Left cardiac atrium (tissue), 4 donors: ENCODE results near the gene WDR47. TPM values are rescaled to one million over a fixed set of nuclear protein-coding genes. Genes with fewer than 3 reads are reported as not detected.
"Not testable (repeated sequence)": the region's sequence is repeated elsewhere in the genome, so short reads cannot be mapped to it uniquely, and the experiment has no call there.

Source experiments
- ATAC-seq, 2 donors: fragments of 200-7000 bp; cut with Tn5 transposase; one replicate each; pipeline ENCODE4 v1.9.1; 2020; ENCODE audit warnings: mild to moderate bottlenecking in 2 of 2, moderate library complexity in 2 of 2
- DNase-seq: peaks from one replicate; pipeline ENCODE4 v3.0.0-alpha.2; 2020
- intact Hi-C, 2 donors: fragments of 100-400 bp; cut with DNase I; formaldehyde crosslinking; loops; one replicate each; pipeline versions ENCODE4 v1.14.1 to v1.15.1; 2022 to 2023
- total RNA-seq, 2 donors: library from RNA; stranded (reverse); fragmentation: NEBNext Ultra II Directional; extraction: Animal tissue kit (Norgen Biotek cat#: 25700); gene quantifications; one replicate each; pipeline ENCODE4 v1.2.1, GENCODE V29; 2021
- donor health status: DM: no; HTN: yes; CAD: no.
- donor health status: DM: no; HTN: yes; CAD: no; lungs with severe emphysema.
- donor health status: DM: yes; HTN: yes; CAD: no.
- donor health status: Dilated cardiomyopathy.

WDR47 gene
- total RNA-seq, 2 donors from 2014 or later: 12.2 to 14.8 TPM

- no peak for DNase-seq
- ATAC-seq: no peak
- intact Hi-C loops: no loop called here
Measured at GRCh38 chr1:108983114-108983513, 58.8 kb downstream of the WDR47 start.

GRCh38 chr1:108976658-108977057 lies 65.2 kb downstream of the WDR47 start:
- DNase-seq: no peak
- intact Hi-C loops: no loop called here
- ATAC-seq: no peak

- no peak for ATAC-seq
- DNase-seq: no peak
- intact Hi-C loops: no loop called here
Measured at GRCh38 chr1:108972951-108973350, 69.0 kb downstream of the WDR47 start.

GRCh38 chr1:108969346-108969745 lies 72.6 kb downstream of the WDR47 start:
- DNase-seq (no peak), ATAC-seq (no peak)
- intact Hi-C loops: loop anchor here in 1 of 2 donors (10.0 kb wide), 1 partner anchor 145 kb away; the partner anchor contains the start of gene ELAPOR1

GRCh38 chr1:108963052-108963686 lies 78.7 kb downstream of the WDR47 start, which contains the start of gene CLCC1:
CLCC1 (minus strand) TSS chr1:108963484; CDS start chr1:108950437, 13,047 bp downstream.
- intact Hi-C loops: loop anchor here in 1 of 2 donors (10.0 kb wide), 1 partner anchor 152 kb away; the partner anchor contains the start of gene ELAPOR1
- DNase-seq: peak; percentile 94
- peak; percentile 98 to 99 for ATAC-seq

- DNase-seq: peak; percentile 26
- intact Hi-C loops: loop anchor here in 1 of 2 donors (10.0 kb wide), 1 partner anchor 152 kb away; the partner anchor contains the start of gene ELAPOR1
- peak in 1 of 2 donors; percentile 34 for ATAC-seq
Measured at GRCh38 chr1:108962681-108963051, 79.2 kb downstream of the WDR47 start.

GRCh38 chr1:108961752-108962486 lies 80.0 kb downstream of the WDR47 start:
- intact Hi-C loops: loop anchor here in 1 of 2 donors (10.0 kb wide), 1 partner anchor 153 kb away; the partner anchor contains the start of gene ELAPOR1
- ATAC-seq (no peak), DNase-seq (no peak)

GRCh38 chr1:108961198-108961597 lies 80.7 kb downstream of the WDR47 start:
- DNase-seq (no peak), ATAC-seq (no peak)
- intact Hi-C loops: loop anchor here in 1 of 2 donors (10.0 kb wide), 1 partner anchor 154 kb away; the partner anchor contains the start of gene ELAPOR1

- DNase-seq (no peak), ATAC-seq (no peak)
- intact Hi-C loops: loop anchor here in 1 of 2 donors (10.0 kb wide), 1 partner anchor 154 kb away; the partner anchor contains the start of gene ELAPOR1
Measured at GRCh38 chr1:108960719-108961118, 81.2 kb downstream of the WDR47 start.

GRCh38 chr1:108957888-108958287 lies 84.0 kb downstream of the WDR47 start:
- ATAC-seq (no peak), DNase-seq (no peak)
- intact Hi-C loops: no loop called here

GRCh38 chr1:108955881-108956280 lies 86.0 kb downstream of the WDR47 start:
- DNase-seq: no peak
- intact Hi-C loops: no loop called here
- no peak for ATAC-seq

GRCh38 chr1:108955111-108955510 lies 86.8 kb downstream of the WDR47 start:
- intact Hi-C loops: no loop called here
- DNase-seq: no peak
- ATAC-seq: peak in 1 of 2 donors; percentile 5

GRCh38 chr1:108953452-108953851 lies 88.5 kb downstream of the WDR47 start:
- DNase-seq (no peak), ATAC-seq (no peak)
- intact Hi-C loops: no loop called here

- intact Hi-C loops: no loop called here
- no peak for ATAC-seq
Measured at GRCh38 chr1:108951242-108951641, 90.7 kb downstream of the WDR47 start.

GRCh38 chr1:108949044-108949443 lies 92.9 kb downstream of the WDR47 start:
- DNase-seq: no peak
- no peak for ATAC-seq
- intact Hi-C loops: no loop called here

More at GRCh38 chr1:108951242-108951641, 90.7 kb downstream of the WDR47 start:
- DNase-seq: no peak

GRCh38 chr1:108947871-108948525 lies 93.9 kb downstream of the WDR47 start:
- no peak for DNase-seq
- intact Hi-C loops: no loop called here
- peak; percentile 34 to 73 for ATAC-seq

- intact Hi-C loops: no loop called here
- DNase-seq (no peak), ATAC-seq (no peak)
Measured at GRCh38 chr1:108936170-108936569, 105.7 kb downstream of the WDR47 start.

- intact Hi-C loops: no loop called here
- ATAC-seq (no peak), DNase-seq (no peak)
Measured at GRCh38 chr1:108933944-108934343, 108.0 kb downstream of the WDR47 start.

GRCh38 chr1:108927565-108927964 lies 114.3 kb downstream of the WDR47 start:
- ATAC-seq, intact Hi-C loops, DNase-seq: not testable (repeated sequence)

GRCh38 chr1:108925920-108926319 lies 116.0 kb downstream of the WDR47 start:
- intact Hi-C loops: no loop called here
- DNase-seq: no peak
- ATAC-seq: no peak
